GM12878 (cell line): Measurements from ENCODE around the gene CDC42SE2. TPM values are rescaled to one million over a fixed set of nuclear protein-coding genes. Genes with fewer than 3 reads are reported as not detected.

Source experiments
- ATAC-seq: fragments of 200-7000 bp; cut with Tn5 transposase; 3 replicates; pipeline ENCODE4 v1.9.1; 2020; ENCODE audit warnings: mild to moderate bottlenecking, moderate library complexity
- BruUV-seq: library from RNA; stranded (reverse); fragments of 400-500 nt; replicated peaks from 2 replicates; lab custom pipeline; 2021; lab: Mats Ljungman, UMichigan
- CTCF ChIA-PET: fragments of 300-600 bp; sonication (Branson Sonifier 250); formaldehyde crosslinking; extraction: SDS; loops from one replicate; lab custom pipeline; 2021; ENCODE audit warnings: inconsistent platforms; lab: Yijun Ruan, JAX
- POLR2A ChIA-PET: fragments of 350-600 bp; formaldehyde crosslinking; extraction: SDS; loops from one replicate; lab custom pipeline; 2021; ENCODE audit warnings: inconsistent platforms; lab: Charles Lee
- RAD21 ChIA-PET: fragments of 300-600 bp; sonication (Branson Sonifier 250); formaldehyde crosslinking; loops from one replicate; lab custom pipeline; 2023; ENCODE audit warnings: antibody characterized with exemption; ENCODE audit not compliant: unreplicated experiment; lab: Charles Lee
- SMC1A ChIA-PET: fragments of 300-600 bp; sonication (Branson Sonifier 250); formaldehyde crosslinking; loops from one replicate; lab custom pipeline; 2023; ENCODE audit not compliant: unreplicated experiment, uncharacterized antibody; lab: Charles Lee
- DNase-seq: peaks from one replicate; pipeline ENCODE4 v3.0.0-alpha.2; 2011; ENCODE audit warnings: low read depth, low spot score
- FAIRE-seq: peaks from 3 replicates; lab custom pipeline; 2011; peaks lifted over from hg19 to GRCh38; lab: Jason Lieb, UNC
- H2AFZ ChIP-seq: 2 replicates; pipeline ENCODE4 v1.6.0; 2011; ENCODE audit warnings: low read depth, low read length, control low read depth; ENCODE audit not compliant: control insufficient read depth
- H3K27ac ChIP-seq: 2 replicates; pipeline ENCODE4 v1.5.1; 2011; ENCODE audit warnings: control low read depth; ENCODE audit not compliant: control insufficient read depth, insufficient read depth
- H3K27me3 ChIP-seq, 2 experiments: replicated peaks in 1 of 2; 2 replicates each; pipeline versions ENCODE4 v1.6.0 to v1.6.1; 2011; ENCODE audit warnings: low read length in 1 of 2; ENCODE audit not compliant: control insufficient read depth in 2 of 2, insufficient read depth in 2 of 2
- H3K36me3 ChIP-seq, 2 experiments: 2 replicates each; pipeline ENCODE4 v1.5.1; 2011; ENCODE audit warnings: low read length in 1 of 2; ENCODE audit not compliant: control insufficient read depth in 2 of 2, insufficient read depth in 2 of 2
- H3K4me1 ChIP-seq: 2 replicates; pipeline ENCODE4 v1.6.1; 2011; ENCODE audit warnings: mild to moderate bottlenecking, low read length, moderate library complexity, mixed read lengths; ENCODE audit not compliant: control insufficient read depth, insufficient read depth
- H3K4me2 ChIP-seq: 2 replicates; pipeline ENCODE4 v1.6.0; 2011; ENCODE audit warnings: control low read depth; ENCODE audit not compliant: control insufficient read depth, insufficient read depth
- H3K4me3 ChIP-seq: fragments of 200-600 bp; sonication (generic); 2 replicates; pipeline ENCODE4 v1.5.1; 2016
- H3K79me2 ChIP-seq: 2 replicates; pipeline ENCODE4 v1.6.0; 2011; ENCODE audit warnings: low read length; ENCODE audit not compliant: control insufficient read depth, insufficient read depth
- H3K9ac ChIP-seq: 2 replicates; pipeline ENCODE4 v1.8.0; 2011; ENCODE audit warnings: low read length, control low read depth, mixed read lengths; ENCODE audit not compliant: control insufficient read depth, insufficient read depth
- H3K9me3 ChIP-seq: replicated peaks from 3 replicates; pipeline ENCODE4 v1.5.1; 2011; ENCODE audit warnings: mild to moderate bottlenecking, low read length; ENCODE audit not compliant: control insufficient read depth, insufficient read depth
- H4K20me1 ChIP-seq: 2 replicates; pipeline ENCODE4 v1.6.0; 2011; ENCODE audit not compliant: control insufficient read depth, insufficient read depth
- CREB1 ChIP-seq: IDR thresholded peaks from 2 replicates; pipeline ENCODE4 v1.6.1; 2012; ENCODE audit warnings: low read depth, mild to moderate bottlenecking, inconsistent platforms
- CREM ChIP-seq: IDR thresholded peaks from 2 replicates; pipeline ENCODE4 v1.6.1; 2014; ENCODE audit warnings: antibody characterized with exemption, low read depth
- E4F1 ChIP-seq: fragments of 450-650 bp; IDR thresholded peaks from 2 replicates; pipeline ENCODE4 v1.6.1; 2018; ENCODE audit warnings: borderline replicate concordance, mild to moderate bottlenecking; ENCODE audit not compliant: partially characterized antibody
- JUNB ChIP-seq: IDR thresholded peaks from 2 replicates; pipeline ENCODE4 v1.6.1; 2016; ENCODE audit warnings: antibody characterized with exemption, mild to moderate bottlenecking
- MLLT1 ChIP-seq: fragments of 450-650 bp; IDR thresholded peaks from 2 replicates; pipeline ENCODE4 v1.6.1; 2016; ENCODE audit warnings: mild to moderate bottlenecking
- NFXL1 ChIP-seq: fragments of 450-650 bp; IDR thresholded peaks from 2 replicates; pipeline ENCODE4 v1.6.1; 2017; ENCODE audit warnings: antibody characterized with exemption, mild to moderate bottlenecking, borderline replicate concordance
- RAD21 ChIP-seq: IDR thresholded peaks from 2 replicates; pipeline ENCODE4 v1.6.1; 2011; ENCODE audit warnings: mild to moderate bottlenecking, low read depth, low read length, moderate library complexity; ENCODE audit not compliant: insufficient read depth
- RELA ChIP-seq: fragments of 450-650 bp; IDR thresholded peaks from 2 replicates; pipeline ENCODE4 v1.8.0; 2014; ENCODE audit warnings: borderline replicate concordance; ENCODE audit not compliant: partially characterized antibody
- RELB ChIP-seq: fragments of 450-650 bp; IDR thresholded peaks from 2 replicates; pipeline ENCODE4 v1.6.1; 2017; ENCODE audit warnings: low read depth, mild to moderate bottlenecking, moderate library complexity
- SPI1 ChIP-seq: IDR thresholded peaks from 2 replicates; pipeline ENCODE4 v1.6.1; 2011; ENCODE audit warnings: low read depth, mild to moderate bottlenecking, low read length, moderate library complexity, borderline replicate concordance; ENCODE audit not compliant: insufficient read depth
- TBL1XR1 ChIP-seq: IDR thresholded peaks from 2 replicates; pipeline ENCODE4 v1.6.1; 2012; ENCODE audit warnings: low read depth, low read length, improper control_type of control experiment
- YY1 ChIP-seq: IDR thresholded peaks from 2 replicates; pipeline ENCODE4 v1.6.1; 2011; ENCODE audit warnings: low read depth, mild to moderate bottlenecking, low read length
- ZBED1 ChIP-seq: IDR thresholded peaks from 2 replicates; pipeline ENCODE4 v1.6.1; 2016; ENCODE audit warnings: borderline replicate concordance
- ZNF687 ChIP-seq: fragments of 450-650 bp; IDR thresholded peaks from 2 replicates; pipeline ENCODE4 v1.6.1; 2017; ENCODE audit warnings: mild to moderate bottlenecking, moderate library complexity
- WGBS: methylation state at CpG from one replicate; pipeline ENCODE4 v1.1.6; 2016; ENCODE audit warnings: low lambda C conversion rate; ENCODE audit not compliant: insufficient replicate concordance, insufficient coverage; ENCODE audit errors: missing lambda C conversion rate; 5-methylcytosine and 5-hydroxymethylcytosine counted together
- in situ Hi-C: fragments of 300-500 bp; cut with MboI; formaldehyde crosslinking; loops from 9 replicates; pipeline ENCODE4 v1.14.3; 2018; ENCODE audit warnings: mixed read lengths
- intact Hi-C: fragments of 100-400 bp; cut with micrococcal nuclease; formaldehyde crosslinking; loops from one replicate; pipeline ENCODE4 v1.14.2; 2022; ENCODE audit not compliant: unreplicated experiment
- polyA plus RNA-seq, 11 experiments: library from polyadenylated mRNA; depleted of rRNA in 4 of 11; unstranded in 6 of 11; stranded (reverse) in 5 of 11; fragments of >200 nt; fragmentation: Nextera tagmentation in 4 of 11; fragmentation: Illumina TruSeq in 1 of 11; extraction: Ambion mirVana in 4 of 11; extraction: Trizol in 1 of 11; gene quantifications; 1 replicate in 1 of 11; 2 replicates in 10 of 11; pipeline versions ENCODE4 v1.2.1 to v1.2.3, GENCODE V29; 2011 to 2016; ENCODE audit warnings: inconsistent platforms in 2 of 11, missing spikeins in 2 of 11, low read depth in 1 of 11
- total RNA-seq, 4 experiments: library from RNA; depleted of rRNA in 3 of 4; stranded (reverse); fragments of >200 nt in 3 of 4; fragmentation: Illumina TruSeq in 1 of 4; extraction: Trizol in 1 of 4; gene quantifications; 2 replicates each; pipeline versions ENCODE4 v1.2.1 to v1.2.3, GENCODE V29; 2013 to 2021

CDC42SE2 gene
- total and polyA plus RNA-seq, 10 of the 15 experiments (the other 5 are each of a cell fraction or from before 2014, with no cell fraction given), result 57.0 to 148 (median 80.3) TPM

GRCh38 chr5:131394128-131394527 is 130.3 kb downstream of the CDC42SE2 start:
- POLR2A ChIA-PET, result interaction anchor here (0.6 to 2.5 kb wide), 5 partner anchors 9 to 306 kb away, joined by 3 to 8 read pairs (median 4); no protein-coding TSS in a partner anchor
- in situ Hi-C loops, result no loop called here
- SMC1A ChIA-PET, result interaction anchor here (0.9 to 4.1 kb wide), 7 partner anchors 11 to 164 kb away, joined by 3 to 42 read pairs (median 5); partner anchors contain the start of gene CDC42SE2
- Histone ChIP-seq H3K27me3 (no peaks in the 10 kb centered on the region), H3K4me2 (0 out of 2 replicates have a peak overlapping the region, but pooled peaks have one; percentile 23), H3K36me3 (peaks cover 8 to 29% of the 10 kb centered on the region in 2 experiments), H3K9me3 (no peaks in the 10 kb centered on the region), H3K4me1 (peaks cover 29% of the 10 kb centered on the region), H3K79me2 (peaks cover 9% of the 10 kb centered on the region), H4K20me1 (no peaks in the 10 kb centered on the region), H3K4me3 (no peak overlapping the region), H3K9ac (no peak overlapping the region), H2AFZ (no peak overlapping the region), H3K27ac (peak overlapping the region; percentile 55)
- ATAC-seq (peak; percentile 84), DNase-seq (peak; percentile 66), FAIRE-seq (no peak)
- RAD21 ChIA-PET, result interaction anchor here (0.5 to 4.4 kb wide), 11 partner anchors 9 to 226 kb away, joined by 3 to 29 read pairs (median 4); no protein-coding TSS in a partner anchor
- CTCF ChIA-PET, result interaction anchor here (0.6 to 1.6 kb wide), 5 partner anchors 12 to 669 kb away, joined by 3 to 8 read pairs (median 4); no protein-coding TSS in a partner anchor
- TSS peak; percentile 11 for BruUV-seq
- intact Hi-C loops, result loop anchor here (2.0 kb wide), 1 partner anchor 23 kb away; no protein-coding TSS in a partner anchor
- 0% methylated on average over 4 of the region's 4 CpGs for WGBS
- TF ChIP-seq ZNF687, result peak; percentile 71
- no peak for TF ChIP-seq YY1
- TF ChIP-seq JUNB, result no peak
- TF ChIP-seq CREB1, result peak; percentile 39; the same call in 1 of the 2 replicates
- no peak for TF ChIP-seq RAD21
- no peak for TF ChIP-seq SPI1
- no peak for TF ChIP-seq E4F1
- TF ChIP-seq NFXL1, result no peak
- peak; percentile 79 for TF ChIP-seq RELA
- TF ChIP-seq CREM, result peak; percentile 28; the same call in 1 of the 2 replicates
- TF ChIP-seq TBL1XR1, result no peak
- peak; percentile 34; the same call in 1 of the 2 replicates for TF ChIP-seq RELB
- no peak for TF ChIP-seq MLLT1
- TF ChIP-seq ZBED1, result 0 out of 2 replicates have a peak, but pooled peaks have one; percentile 26
